ENCODE measurements around the gene KRT81.
"Not testable (repeated sequence)": the region's sequence is repeated elsewhere in the genome, so short reads cannot be mapped to it uniquely, and the experiment has no call there.

The KRT81 gene

DNA sequence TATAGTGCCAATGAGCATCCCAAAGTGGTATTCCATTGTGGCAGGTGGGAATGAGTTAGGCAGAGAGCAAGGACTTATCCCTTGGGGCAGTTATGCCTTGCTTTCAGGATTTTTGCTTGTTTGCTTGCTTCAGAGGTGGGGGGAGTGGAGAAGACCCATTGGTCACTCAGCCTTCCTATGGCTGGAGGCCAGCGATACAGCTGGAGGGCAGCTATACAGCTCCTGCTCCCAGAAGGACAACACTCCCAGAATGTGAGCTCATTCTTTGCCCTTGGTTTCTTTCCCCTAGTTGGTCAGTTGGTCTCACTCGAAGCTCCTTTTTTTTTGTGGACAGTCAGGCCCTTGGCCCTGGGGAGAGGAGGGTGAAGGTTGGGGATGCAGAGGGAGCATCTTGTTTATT is 15.4 kb upstream of the KRT81 start:
- no peak overlapping the region for H3K4me3 ChIP-seq (ENCODE audit: low read depth, low read length)

DNA sequence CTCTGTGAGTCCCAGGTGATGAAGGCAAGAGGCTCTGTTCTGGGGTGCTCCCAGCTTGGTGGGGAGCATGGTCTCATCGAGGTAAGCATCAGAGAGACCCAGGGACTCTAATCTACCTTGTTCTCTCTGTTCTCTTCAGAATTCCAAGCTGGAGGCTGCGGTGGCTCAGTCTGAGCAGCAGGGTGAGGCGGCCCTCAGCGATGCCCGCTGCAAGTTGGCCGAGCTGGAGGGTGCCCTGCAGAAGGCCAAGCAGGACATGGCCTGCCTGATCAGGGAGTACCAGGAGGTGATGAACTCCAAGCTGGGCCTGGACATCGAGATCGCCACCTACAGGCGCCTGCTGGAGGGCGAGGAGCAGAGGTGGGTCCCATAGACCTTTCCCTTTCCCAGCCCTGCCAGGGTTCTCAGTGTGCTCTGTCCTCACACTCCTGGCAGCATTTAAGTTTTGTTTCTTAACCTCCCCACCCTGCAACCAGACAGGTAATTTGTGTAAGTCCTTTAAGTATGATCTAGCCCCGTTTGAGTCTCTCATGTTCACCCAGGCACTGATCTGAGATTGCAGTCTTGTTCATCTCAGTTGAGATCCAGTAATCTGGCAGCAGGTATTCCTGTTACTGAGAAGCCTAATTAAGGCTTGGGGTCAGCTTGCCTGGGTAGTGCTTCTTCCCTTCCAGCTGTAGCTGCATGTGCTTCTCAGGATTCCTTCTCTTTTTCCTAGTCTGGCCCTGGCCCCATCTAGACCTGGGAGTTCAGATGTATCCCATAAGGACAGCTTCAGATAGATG is 14.8 kb upstream of the KRT81 start:
- no peak overlapping the region for H3K4me3 ChIP-seq (ENCODE audit: low read depth, low read length)
- TF ChIP-seq CTCF (IDR thresholded peaks at IDR 0.05; ENCODE audit: borderline replicate concordance, insufficient read depth, low read depth, low read length) = peak; percentile 41; the same call in 1 of the 2 replicates

More for the DNA sequence above, 15.4 kb upstream of the KRT81 start:
- TF ChIP-seq CTCF (IDR thresholded peaks at IDR 0.05; ENCODE audit: borderline replicate concordance, insufficient read depth, low read depth, low read length) = no peak

- not testable (repeated sequence) for H3K4me3 ChIP-seq (ENCODE audit: low read depth, low read length)
Observed at GRCh38 chr12:52304941-52305411, 13.6 kb upstream of the KRT81 start.

DNA sequence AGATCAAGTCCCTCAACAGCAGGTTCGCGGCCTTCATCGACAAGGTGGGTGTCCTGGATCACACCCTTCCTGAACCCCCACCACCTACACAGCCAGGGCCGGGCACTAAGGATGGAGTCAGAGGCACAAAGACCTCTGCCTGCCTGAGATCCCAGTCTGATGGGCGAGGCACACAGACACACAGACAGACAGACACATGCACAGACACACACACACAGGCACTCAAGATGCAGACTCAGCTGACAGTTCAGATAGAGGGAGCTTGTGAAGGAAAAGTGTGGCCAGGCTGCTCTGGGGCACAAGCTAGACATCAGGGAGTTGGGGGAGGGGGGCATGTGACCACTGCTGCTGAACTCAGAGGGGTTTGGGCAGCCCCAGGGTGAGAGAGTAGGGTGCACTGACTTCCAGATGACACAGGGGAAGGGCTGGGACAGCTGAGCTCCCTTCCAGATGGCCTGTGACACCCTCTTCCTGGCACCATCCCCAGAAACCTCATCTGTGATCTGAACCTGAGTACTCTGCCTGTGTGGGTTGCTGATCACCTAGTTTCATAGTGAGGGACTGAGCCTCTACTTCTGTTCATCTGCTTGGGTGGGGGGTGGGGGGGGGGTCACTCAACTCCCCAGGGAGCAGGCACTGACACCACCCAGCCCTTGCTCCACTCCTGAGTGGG is 11.0 kb upstream of the KRT81 start:
- H3K4me3 ChIP-seq (ENCODE audit: low read depth, low read length) = not testable (repeated sequence)

- H3K4me3 ChIP-seq (ENCODE audit: low read depth, low read length) = not testable (repeated sequence)
Observed at GRCh38 chr12:52301721-52302120, 10.4 kb upstream of the KRT81 start.

- no peak overlapping the region for H3K4me3 ChIP-seq (ENCODE audit: low read depth, low read length)
- no peak for TF ChIP-seq CTCF (IDR thresholded peaks at IDR 0.05; ENCODE audit: borderline replicate concordance, insufficient read depth, low read depth, low read length)
Observed at GRCh38 chr12:52300796-52301691, 9.7 kb upstream of the KRT81 start.

DNA sequence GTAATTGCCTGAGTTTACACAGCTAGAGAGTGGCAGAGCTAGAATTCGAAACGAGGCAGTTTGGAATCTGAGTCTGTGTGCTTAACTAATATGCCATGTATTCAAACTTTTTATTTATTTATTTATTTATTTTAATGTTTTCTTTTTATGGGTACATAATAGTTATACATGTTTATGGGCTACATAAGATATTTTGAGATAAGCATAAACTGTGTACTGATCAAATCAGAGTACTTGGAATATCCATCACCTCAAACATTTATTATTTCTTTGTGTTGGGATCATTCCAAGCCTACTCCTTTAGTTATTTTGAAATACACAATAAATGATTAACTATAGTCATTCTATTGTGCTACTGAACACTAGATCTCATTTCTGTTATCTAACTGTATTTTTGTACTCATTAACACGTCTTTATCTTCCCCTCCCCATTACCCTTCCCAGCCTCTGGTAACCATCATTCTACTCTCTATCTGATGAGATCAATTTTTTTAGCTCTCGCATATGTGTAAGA is 7.4 kb upstream of the KRT81 start:
- no peak overlapping the region for H3K4me3 ChIP-seq (ENCODE audit: low read depth, low read length)
- TF ChIP-seq CTCF (IDR thresholded peaks at IDR 0.05; ENCODE audit: borderline replicate concordance, insufficient read depth, low read depth, low read length) = no peak

- H3K4me3 ChIP-seq (ENCODE audit: low read depth, low read length) = no peak overlapping the region
- TF ChIP-seq CTCF (IDR thresholded peaks at IDR 0.05; ENCODE audit: borderline replicate concordance, insufficient read depth, low read depth, low read length) = no peak
Observed at GRCh38 chr12:52296572-52297215, 5.4 kb upstream of the KRT81 start.
